ENCODE measurements around the gene TEF. TPM values are rescaled to one million over a fixed set of nuclear protein-coding genes. Genes with fewer than 3 reads are reported as not detected.

TEF gene
- total RNA-seq, 1 donor from 2014 or later: 13.6 TPM

DNA sequence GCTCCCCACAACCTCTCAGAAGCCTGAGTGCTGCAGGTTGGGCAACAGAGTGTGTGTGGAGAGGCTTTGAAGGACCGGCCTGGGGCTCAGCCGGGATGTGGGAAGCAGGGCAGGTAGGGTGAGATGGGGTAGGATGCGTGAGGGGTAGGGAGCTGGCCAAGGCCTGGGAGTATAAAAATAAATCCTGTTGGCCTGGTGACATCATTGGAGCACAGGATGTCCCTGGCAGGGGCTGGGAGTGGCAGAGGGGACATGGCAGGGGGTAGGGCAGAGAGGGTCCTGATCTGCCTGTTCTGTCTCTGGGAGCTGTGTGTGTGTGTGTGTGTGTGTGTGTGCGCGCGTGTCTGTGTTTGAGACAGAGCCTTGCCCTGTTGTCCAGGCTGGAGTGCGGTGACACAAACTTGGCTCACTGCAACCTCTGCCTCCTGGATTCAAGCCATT lies 28.6 kb downstream of the TEF start:
- TF ChIP-seq CTCF (conservative IDR thresholded peaks at IDR 0.05): no peak
- H3K4me1 Mint-ChIP-seq: peaks cover 19% of the 10 kb centered on the region
- no peak overlapping the region for H3K4me3 Mint-ChIP-seq
- no peaks in the 10 kb centered on the region for H3K9me3 Mint-ChIP-seq
- H3K27ac Mint-ChIP-seq (ENCODE audit: unreplicated experiment): no peak overlapping the region
- H3K27me3 Mint-ChIP-seq (ENCODE audit: low read depth): no peaks in the 10 kb centered on the region
- no peak for DNase-seq (ENCODE audit: low read depth, low spot score)
- no peaks in the 10 kb centered on the region for H3K36me3 Mint-ChIP-seq (ENCODE audit: low read depth)

DNA sequence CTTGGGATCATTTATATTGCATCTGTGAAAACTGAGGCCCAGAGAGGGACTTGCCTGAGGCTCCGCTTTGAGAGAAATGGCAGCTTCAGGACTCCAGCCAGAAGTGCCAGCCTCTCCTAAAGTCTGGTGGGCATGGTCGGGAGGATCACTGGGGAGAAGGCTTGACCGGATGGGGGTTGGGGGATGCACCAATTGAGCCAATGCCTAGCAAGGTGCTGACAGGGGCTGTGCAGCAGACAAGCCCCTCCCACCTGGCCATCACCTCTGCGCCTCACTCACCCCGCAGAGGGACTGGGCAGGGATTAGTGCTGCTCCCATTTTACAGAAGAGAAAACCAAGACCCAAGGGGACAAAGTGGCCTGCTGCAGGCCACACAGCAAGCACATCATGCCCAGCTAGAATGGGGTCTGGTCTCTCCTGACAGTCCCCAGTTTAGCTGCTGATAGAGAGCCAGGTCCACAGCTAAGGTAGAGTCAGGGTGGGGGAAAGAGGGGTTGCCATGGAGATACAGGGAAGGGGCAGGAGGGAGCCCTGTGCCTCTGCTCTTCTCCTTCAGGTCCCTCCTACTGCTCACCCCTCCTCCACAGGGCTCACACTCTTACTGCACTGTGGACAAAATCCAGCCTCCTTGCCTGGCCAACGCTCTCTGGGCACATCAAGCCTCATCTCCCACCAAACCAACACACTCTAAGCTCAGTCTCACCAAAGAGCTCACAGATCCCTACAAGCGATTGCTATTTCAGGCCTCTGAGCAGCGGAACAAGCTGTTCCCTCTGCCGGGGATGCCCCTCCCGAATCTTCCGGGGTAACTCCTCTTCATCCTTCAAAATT lies 29.5 kb downstream of the TEF start:
- peak overlapping the region; percentile 5 for H3K27ac Mint-ChIP-seq (ENCODE audit: unreplicated experiment)
- H3K4me1 Mint-ChIP-seq: peaks cover 23% of the 10 kb centered on the region
- no peaks in the 10 kb centered on the region for H3K9me3 Mint-ChIP-seq
- no peak for TF ChIP-seq CTCF (conservative IDR thresholded peaks at IDR 0.05)
- H3K36me3 Mint-ChIP-seq (ENCODE audit: low read depth): no peaks in the 10 kb centered on the region
- no peak for DNase-seq (ENCODE audit: low read depth, low spot score)
- H3K4me3 Mint-ChIP-seq: peak overlapping the region; percentile 79
- H3K27me3 Mint-ChIP-seq (ENCODE audit: low read depth): no peaks in the 10 kb centered on the region

GRCh38 chr22:41415554-41415953 lies 33.8 kb downstream of the TEF start:
- Mint-ChIP-seq H3K4me1 (peaks cover 23% of the 10 kb centered on the region), H3K36me3 (ENCODE audit: low read depth) (no peaks in the 10 kb centered on the region), H3K4me3 (peak overlapping the region; percentile 38), H3K27me3 (ENCODE audit: low read depth) (no peaks in the 10 kb centered on the region), H3K9me3 (no peaks in the 10 kb centered on the region), H3K27ac (ENCODE audit: unreplicated experiment) (no peak overlapping the region)
- DNase-seq (ENCODE audit: low read depth, low spot score): no peak
- TF ChIP-seq CTCF (conservative IDR thresholded peaks at IDR 0.05): no peak

GRCh38 chr22:41417622-41418390 lies 36.1 kb downstream of the TEF start:
- Mint-ChIP-seq H3K4me3 (no peak overlapping the region), H3K4me1 (peaks cover 16% of the 10 kb centered on the region), H3K9me3 (no peaks in the 10 kb centered on the region), H3K27me3 (ENCODE audit: low read depth) (no peaks in the 10 kb centered on the region), H3K27ac (ENCODE audit: unreplicated experiment) (no peak overlapping the region), H3K36me3 (ENCODE audit: low read depth) (no peaks in the 10 kb centered on the region)
- TF ChIP-seq CTCF (conservative IDR thresholded peaks at IDR 0.05): no peak
- DNase-seq (ENCODE audit: low read depth, low spot score): no peak

DNA sequence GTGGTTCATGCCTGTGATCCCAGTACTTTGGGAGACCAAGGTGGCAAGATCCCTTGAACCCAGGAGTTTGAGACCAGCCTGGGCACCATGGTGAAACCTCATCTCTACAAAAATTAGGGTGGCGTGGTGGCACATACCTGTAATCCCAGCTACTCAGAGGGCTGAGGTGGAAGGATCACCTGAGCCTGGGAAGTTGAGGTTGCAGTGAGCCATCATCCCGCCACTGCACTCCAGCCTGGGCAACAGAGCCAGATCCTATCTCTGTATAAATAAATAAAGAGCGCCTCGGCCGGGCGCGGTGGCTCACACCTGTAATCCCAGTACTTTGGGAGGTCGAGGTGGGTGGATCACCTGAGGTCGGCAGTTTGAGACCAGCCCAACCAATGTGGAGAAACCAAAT lies 37.0 kb downstream of the TEF start:
- Mint-ChIP-seq H3K9me3 (no peaks in the 10 kb centered on the region), H3K27me3 (ENCODE audit: low read depth) (no peaks in the 10 kb centered on the region), H3K4me1 (peaks cover 16% of the 10 kb centered on the region), H3K4me3 (no peak overlapping the region), H3K36me3 (ENCODE audit: low read depth) (no peaks in the 10 kb centered on the region), H3K27ac (ENCODE audit: unreplicated experiment) (peak overlapping the region; percentile 43)
- no peak for TF ChIP-seq CTCF (conservative IDR thresholded peaks at IDR 0.05)
- DNase-seq (ENCODE audit: low read depth, low spot score): no peak

All from neural crest cell (in vitro differentiated cells).